ENCODE measurements around the gene SND1. TPM values are rescaled to one million over a fixed set of nuclear protein-coding genes. Genes with fewer than 3 reads are reported as not detected.

SND1 gene
- total and polyA plus RNA-seq, 2 of the 4 experiments (the other 2 are of a cell fraction): 154 to 294 TPM

DNA sequence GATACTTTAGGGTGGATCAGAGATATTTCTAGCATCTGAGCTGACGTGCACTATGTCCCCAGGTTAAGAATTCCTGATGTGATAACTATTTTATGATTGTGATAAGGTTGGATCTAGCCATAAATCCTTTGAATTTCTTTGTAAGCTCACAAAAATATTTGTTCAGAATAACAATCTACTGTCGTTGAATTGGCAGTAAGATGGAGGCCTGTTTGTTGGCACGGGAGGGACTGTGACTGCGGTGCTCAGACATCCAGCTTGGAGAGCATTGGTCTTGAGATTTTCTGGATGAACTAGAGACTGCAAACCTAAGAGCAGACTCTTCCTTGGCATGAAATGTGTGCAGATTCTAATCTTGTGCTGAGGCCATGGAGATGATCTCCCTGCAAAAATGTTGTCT lies 248.1 kb downstream of the SND1 start:
- no peak overlapping the region for H4K8ac ChIP-seq (ENCODE audit: low read depth in 2 of 2, low read length in 2 of 2)
- BruUV-seq (replicated peaks): no TSS peak

More for the DNA sequence above, 248.1 kb downstream of the SND1 start:
- Histone ChIP-seq H3K9me3 (ENCODE audit: control insufficient read depth, insufficient read depth, low read length) (no peaks in the 10 kb centered on the region), H3K23ac (ENCODE audit: low read depth, low read length) (no peak overlapping the region; the same call in 1 of the 2 replicates), H3K4me2 (ENCODE audit: low read depth, low read length) (no peak overlapping the region), H2AK9ac (replicated peaks; ENCODE audit: low read depth, low read length, poor library complexity) (no peak overlapping the region), H3K14ac (replicated peaks; ENCODE audit: low read depth, low read length) (no peak overlapping the region), H2BK120ac (ENCODE audit: low read depth, low read length) (no peak overlapping the region), H3K18ac (ENCODE audit: low read depth, low read length) (no peak overlapping the region), H3K4me3 (ENCODE audit: insufficient read depth, low read depth, low read length) (no peak overlapping the region), H3K4me1 (ENCODE audit: control insufficient read depth, insufficient read depth, low read length) (peaks cover 21% of the 10 kb centered on the region), H3K4ac (ENCODE audit: low read depth, low read length) (no peak overlapping the region), H2BK15ac (ENCODE audit: low read depth, low read length) (no peak overlapping the region), H2AFZ (replicated peaks; ENCODE audit: low read length, poor library complexity) (no peak overlapping the region), H3K9ac (ENCODE audit: low read depth, low read length) (no peak overlapping the region), H4K20me1 (ENCODE audit: insufficient read depth, low read length) (peaks cover 73% of the 10 kb centered on the region), H3K27ac (ENCODE audit: insufficient read depth, low read length) (no peak overlapping the region), H2BK5ac (ENCODE audit: low read depth, low read length, poor library complexity, severe bottlenecking) (no peak overlapping the region), H3K36me3 (ENCODE audit: control insufficient read depth, insufficient read depth, low read length) (peaks cover 2% of the 10 kb centered on the region), H4K5ac (ENCODE audit: low read depth, low read length) (no peak overlapping the region), H2AK5ac (ENCODE audit: low read depth, low read length) (no peak overlapping the region), H3K79me1 (ENCODE audit: low read depth in 1 of 2, low read length in 2 of 2) (peaks cover 69 to 84% of the 10 kb centered on the region in 2 experiments), H3K56ac (ENCODE audit: extremely low read depth, insufficient read depth, low read length) (no peak overlapping the region), H3K9me1 (ENCODE audit: insufficient read depth, low read length) (peaks cover 30% of the 10 kb centered on the region), H2BK20ac (ENCODE audit: low read depth, low read length) (no peak overlapping the region), H4K91ac (ENCODE audit: insufficient read depth, low read depth, low read length) (no peak overlapping the region), H3K27me3 (ENCODE audit: control insufficient read depth, insufficient read depth, low read length) (no peaks in the 10 kb centered on the region)
- DNase-seq: no peak
- no peak for ATAC-seq (ENCODE audit: low read depth)
- WGBS, 2 experiments (ENCODE audit: extremely low coverage in 2 of 2, insufficient read length in 1 of 2): 60% methylated on average over 1 of the region's 4 CpGs; no CpG with 5 or more reads in 1 of the 2 experiments
- ChIA-PET CTCF (interaction anchor here (0.7 to 1.1 kb wide), 3 partner anchors 9 to 348 kb away, joined by 3 read pairs; no protein-coding TSS in a partner anchor), POLR2A (ENCODE audit: unreplicated experiment) (no interaction called here)
- dilution Hi-C loops (cut with HindIII; ENCODE audit: low sequenced_read_pairs, unreplicated experiment) (no loop called here), in situ Hi-C loops (cut with MboI; ENCODE audit: low sequenced_read_pairs) (no loop called here), intact Hi-C loops (cut with micrococcal nuclease) (no loop called here)
- no peak for TF ChIP-seq RFX5 (IDR thresholded peaks at IDR 0.05; ENCODE audit: low read depth, low read length)
- TF ChIP-seq, protein P1, sequence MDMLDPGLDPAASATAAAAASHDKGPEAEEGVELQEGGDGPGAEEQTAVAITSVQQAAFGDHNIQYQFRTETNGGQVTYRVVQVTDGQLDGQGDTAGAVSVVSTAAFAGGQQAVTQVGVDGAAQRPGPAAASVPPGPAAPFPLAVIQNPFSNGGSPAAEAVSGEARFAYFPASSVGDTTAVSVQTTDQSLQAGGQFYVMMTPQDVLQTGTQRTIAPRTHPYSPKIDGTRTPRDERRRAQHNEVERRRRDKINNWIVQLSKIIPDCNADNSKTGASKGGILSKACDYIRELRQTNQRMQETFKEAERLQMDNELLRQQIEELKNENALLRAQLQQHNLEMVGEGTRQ (IDR thresholded peaks at IDR 0.05; ENCODE audit: low read depth, low read length): no peak
- TF ChIP-seq NFE2L2 (IDR thresholded peaks at IDR 0.05; ENCODE audit: low read depth, low read length): no peak
- no peak for TF ChIP-seq ELK1 (IDR thresholded peaks at IDR 0.05; ENCODE audit: borderline replicate concordance, low read depth, low read length)
- no peak for TF ChIP-seq SMC3 (IDR thresholded peaks at IDR 0.05; ENCODE audit: low read depth, low read length)
- TF ChIP-seq POLR2A (IDR thresholded peaks at IDR 0.05; ENCODE audit: low read depth, low read length): no peak
- no peak for TF ChIP-seq MAZ (IDR thresholded peaks at IDR 0.05; ENCODE audit: borderline replicate concordance, low read depth, low read length)
- TF ChIP-seq RAD21 (IDR thresholded peaks at IDR 0.05; ENCODE audit: low read length): no peak
- no peak for TF ChIP-seq BHLHE40 (IDR thresholded peaks at IDR 0.05; ENCODE audit: low read depth, low read length)
- no peak for TF ChIP-seq MXI1 (IDR thresholded peaks at IDR 0.05; ENCODE audit: borderline replicate concordance, low read depth, low read length)
- TF ChIP-seq CEBPB (IDR thresholded peaks at IDR 0.05; ENCODE audit: low read depth, low read length): no peak
- TF ChIP-seq CHD1 (IDR thresholded peaks at IDR 0.05; ENCODE audit: low read depth, low read length): no peak
- TF ChIP-seq FOS (IDR thresholded peaks at IDR 0.05; ENCODE audit: low read depth, low read length): no peak
